ENCODE data around the gene GPR3.

Gene GPR3

DNA sequence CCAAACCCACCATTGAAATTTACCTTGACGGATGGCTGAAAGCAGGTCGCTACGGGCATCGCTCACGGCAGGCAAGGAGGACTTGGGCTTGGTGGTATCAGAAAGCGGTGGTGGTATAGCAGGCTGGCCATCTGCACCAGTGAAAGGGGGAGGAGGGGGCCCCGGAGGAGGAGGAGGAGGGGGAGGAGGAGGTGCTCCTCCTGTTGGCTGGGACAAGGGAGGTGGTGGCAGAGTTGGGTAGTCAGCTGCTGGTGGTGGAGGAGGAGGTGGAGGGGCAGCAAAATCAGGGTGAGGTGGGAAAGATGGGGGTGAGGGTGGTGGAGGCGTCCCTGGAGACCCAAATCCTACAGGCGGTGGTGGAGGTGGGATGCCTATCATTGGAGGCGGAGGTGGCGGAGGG, 17.2 kb downstream of the GPR3 start:
- Histone ChIP-seq H3K4me2 (ENCODE audit: low read length) (no peak overlapping the region), H3K79me2 (ENCODE audit: control insufficient read depth, insufficient read depth, low read length) (no peaks in the 10 kb centered on the region)

DNA sequence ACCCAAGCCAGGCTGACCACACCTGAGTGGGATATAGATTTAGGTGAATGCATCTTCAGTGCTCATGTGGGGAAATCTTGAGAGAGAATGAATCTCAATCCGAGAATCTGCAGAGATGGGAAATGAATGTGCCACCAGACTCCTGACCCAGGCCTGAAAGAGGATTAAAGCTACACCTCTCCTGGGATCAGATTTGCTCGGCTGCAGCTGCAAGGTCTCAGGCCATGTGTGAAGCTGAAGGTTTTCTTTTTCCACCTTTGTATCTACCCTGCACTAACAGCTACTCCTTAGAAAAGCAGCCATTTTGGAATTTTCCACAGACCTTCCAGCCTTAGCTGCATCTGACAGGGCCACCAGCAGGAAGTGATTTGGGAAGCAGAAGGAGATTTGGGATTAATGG, 18.3 kb downstream of the GPR3 start:
- Histone ChIP-seq H3K18ac (ENCODE audit: low read length) (no peak overlapping the region), H2BK15ac (replicated peaks; ENCODE audit: low read depth) (no peak overlapping the region), H3K79me2 (ENCODE audit: control insufficient read depth, insufficient read depth, low read length) (no peaks in the 10 kb centered on the region), H3K4me1 (ENCODE audit: control insufficient read depth, low read depth, low read length) (peaks cover 2% of the 10 kb centered on the region), H3K4me2 (ENCODE audit: low read length) (no peak overlapping the region), H2AK5ac (ENCODE audit: low read length) (no peak overlapping the region), H3K36me3 (ENCODE audit: control insufficient read depth, insufficient read depth, low read length) (peaks cover 14% of the 10 kb centered on the region), H3K56ac (ENCODE audit: low read length) (no peak overlapping the region), H3K4me3 (ENCODE audit: low read length) (no peak overlapping the region), H3K23ac (ENCODE audit: low read length) (no peak overlapping the region), H3K27ac (ENCODE audit: low read depth, low read length) (no peak overlapping the region), H4K5ac (ENCODE audit: low read length) (no peak overlapping the region), H4K8ac (ENCODE audit: low read depth, low read length) (no peak overlapping the region), H3K4ac (ENCODE audit: low read depth, low read length) (no peak overlapping the region), H2BK120ac (ENCODE audit: low read depth, low read length) (no peak overlapping the region), H2BK5ac (ENCODE audit: low read length) (no peak overlapping the region), H3K79me1 (ENCODE audit: low read length) (no peaks in the 10 kb centered on the region), H3K27me3 (ENCODE audit: insufficient read depth, low read length, poor library complexity) (no peaks in the 10 kb centered on the region), H3K9ac (ENCODE audit: low read length) (no peak overlapping the region)
- no CpG with 5 or more reads among the region's 2 CpGs for WGBS (ENCODE audit: extremely low coverage, insufficient coverage, low lambda C conversion rate)
- no peak for DNase-seq

More for the DNA sequence above, 17.2 kb downstream of the GPR3 start:
- Histone ChIP-seq H3K4me3 (ENCODE audit: low read length) (no peak overlapping the region), H3K9ac (ENCODE audit: low read length) (no peak overlapping the region), H3K36me3 (ENCODE audit: control insufficient read depth, insufficient read depth, low read length) (peaks cover 11% of the 10 kb centered on the region), H3K56ac (ENCODE audit: low read length) (peak overlapping the region; percentile 7), H2AK5ac (ENCODE audit: low read length) (no peak overlapping the region), H2BK120ac (ENCODE audit: low read depth, low read length) (no peak overlapping the region), H4K8ac (ENCODE audit: low read depth, low read length) (no peak overlapping the region), H3K23ac (ENCODE audit: low read length) (no peak overlapping the region), H2BK15ac (replicated peaks; ENCODE audit: low read depth) (no peak overlapping the region), H3K79me1 (ENCODE audit: low read length) (no peaks in the 10 kb centered on the region), H2BK5ac (ENCODE audit: low read length) (no peak overlapping the region), H4K5ac (ENCODE audit: low read length) (no peak overlapping the region), H3K18ac (ENCODE audit: low read length) (no peak overlapping the region), H3K4ac (ENCODE audit: low read depth, low read length) (no peak overlapping the region), H3K4me1 (ENCODE audit: control insufficient read depth, low read depth, low read length) (peaks cover 4% of the 10 kb centered on the region), H3K27me3 (ENCODE audit: insufficient read depth, low read length, poor library complexity) (no peaks in the 10 kb centered on the region), H3K27ac (ENCODE audit: low read depth, low read length) (no peak overlapping the region)
- no CpG with 5 or more reads among the region's 11 CpGs for WGBS (ENCODE audit: extremely low coverage, insufficient coverage, low lambda C conversion rate)
- no peak for DNase-seq

DNA sequence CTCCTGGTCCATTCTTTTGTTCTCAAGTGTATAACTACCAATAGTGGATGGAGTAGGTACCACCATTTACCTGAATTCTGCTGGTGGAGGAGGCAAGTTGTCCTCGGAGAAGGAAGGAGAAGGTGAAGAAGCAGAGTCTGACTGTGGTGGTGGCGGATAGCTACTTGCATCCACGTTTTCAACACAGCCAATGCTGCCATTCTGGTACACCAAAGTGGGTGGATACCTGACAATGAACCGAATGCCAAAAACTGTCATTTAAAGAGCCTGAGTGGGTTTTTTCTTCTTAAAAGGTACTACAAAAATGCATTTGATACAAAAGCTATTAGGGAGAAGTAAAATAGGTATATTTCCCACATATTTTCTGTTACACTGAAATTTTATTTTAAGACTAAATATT, 20.1 kb downstream of the GPR3 start:
- Histone ChIP-seq H2BK5ac (ENCODE audit: low read length) (no peak overlapping the region), H3K18ac (ENCODE audit: low read length) (no peak overlapping the region), H3K4me3 (ENCODE audit: low read length) (no peak overlapping the region), H3K56ac (ENCODE audit: low read length) (no peak overlapping the region), H3K36me3 (ENCODE audit: control insufficient read depth, insufficient read depth, low read length) (peaks cover 16% of the 10 kb centered on the region), H3K27me3 (ENCODE audit: insufficient read depth, low read length, poor library complexity) (no peaks in the 10 kb centered on the region), H4K8ac (ENCODE audit: low read depth, low read length) (no peak overlapping the region), H2AK5ac (ENCODE audit: low read length) (no peak overlapping the region), H3K4me2 (ENCODE audit: low read length) (no peak overlapping the region), H3K23ac (ENCODE audit: low read length) (no peak overlapping the region), H3K79me1 (ENCODE audit: low read length) (no peaks in the 10 kb centered on the region), H2BK15ac (replicated peaks; ENCODE audit: low read depth) (no peak overlapping the region), H3K9ac (ENCODE audit: low read length) (no peak overlapping the region), H2BK120ac (ENCODE audit: low read depth, low read length) (no peak overlapping the region), H4K5ac (ENCODE audit: low read length) (no peak overlapping the region), H3K79me2 (ENCODE audit: control insufficient read depth, insufficient read depth, low read length) (no peaks in the 10 kb centered on the region), H3K27ac (ENCODE audit: low read depth, low read length) (no peak overlapping the region), H3K4me1 (ENCODE audit: control insufficient read depth, low read depth, low read length) (no peaks in the 10 kb centered on the region), H3K4ac (ENCODE audit: low read depth, low read length) (no peak overlapping the region)
- DNase-seq = no peak
- no CpG with 5 or more reads among the region's 4 CpGs for WGBS (ENCODE audit: extremely low coverage, insufficient coverage, low lambda C conversion rate)

DNA sequence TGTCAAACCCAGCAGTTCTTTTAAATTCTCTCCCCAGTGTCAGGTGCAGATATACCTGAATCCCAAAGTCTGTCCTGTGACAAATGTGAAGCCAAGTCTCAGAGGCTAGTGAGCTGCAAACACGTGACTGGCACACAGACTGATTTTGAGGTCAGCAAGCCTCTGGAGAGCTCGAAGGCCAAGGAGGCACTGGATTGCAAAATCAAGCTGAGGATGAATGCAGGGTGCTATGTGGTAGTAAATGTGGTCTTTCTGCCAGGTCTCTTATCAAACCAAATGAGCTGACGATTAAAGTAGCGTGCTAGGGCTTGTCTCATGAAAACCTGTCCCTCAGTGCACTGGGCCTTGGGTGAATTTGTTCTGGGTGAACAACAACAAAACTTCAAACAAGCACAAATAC, 20.6 kb downstream of the GPR3 start:
- H3K4me1 ChIP-seq (ENCODE audit: control insufficient read depth, low read depth, low read length) = no peaks in the 10 kb centered on the region

DNA sequence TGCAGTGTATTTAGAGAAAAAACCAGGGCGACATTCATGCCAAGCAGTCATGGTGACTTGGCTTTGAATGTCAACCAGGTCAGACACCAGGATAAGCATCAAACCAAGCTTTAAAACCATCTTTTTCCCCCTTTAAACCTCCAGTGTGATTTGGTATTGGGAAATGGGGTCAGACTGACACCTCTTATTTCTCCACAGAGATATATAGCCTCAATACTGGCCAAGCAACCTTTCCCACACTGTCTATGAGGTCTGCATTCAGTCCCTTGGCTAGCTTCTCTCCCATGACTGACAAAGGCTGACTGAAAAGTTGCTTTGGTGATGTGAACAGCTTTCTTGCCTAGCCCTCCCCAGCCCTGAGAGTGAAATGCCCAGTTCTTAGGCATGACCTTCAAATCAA, 21.7 kb downstream of the GPR3 start:
- H3K36me3 ChIP-seq (ENCODE audit: control insufficient read depth, insufficient read depth, low read length) = peaks cover 16% of the 10 kb centered on the region
- H3K9ac ChIP-seq (ENCODE audit: low read length) = no peak overlapping the region
- H3K56ac ChIP-seq (ENCODE audit: low read length) = no peak overlapping the region
- H3K4me3 ChIP-seq (ENCODE audit: low read length) = no peak overlapping the region
- H2BK5ac ChIP-seq (ENCODE audit: low read length) = no peak overlapping the region
- H3K23ac ChIP-seq (ENCODE audit: low read length) = no peak overlapping the region
- no peaks in the 10 kb centered on the region for H3K79me1 ChIP-seq (ENCODE audit: low read length)
- no peak overlapping the region for H4K5ac ChIP-seq (ENCODE audit: low read length)
- H3K18ac ChIP-seq (ENCODE audit: low read length) = no peak overlapping the region
- H2BK15ac ChIP-seq (replicated peaks; ENCODE audit: low read depth) = no peak overlapping the region
- peaks cover 4% of the 10 kb centered on the region for H3K4me1 ChIP-seq (ENCODE audit: control insufficient read depth, low read depth, low read length)
- no peak overlapping the region for H2AK5ac ChIP-seq (ENCODE audit: low read length)
- no peak overlapping the region for H2BK120ac ChIP-seq (ENCODE audit: low read depth, low read length)
- DNase-seq = no peak
- no CpG with 5 or more reads among the region's 1 CpG for WGBS (ENCODE audit: extremely low coverage, insufficient coverage, low lambda C conversion rate)
- no peak overlapping the region for H3K27ac ChIP-seq (ENCODE audit: low read depth, low read length)
- no peak overlapping the region for H3K4me2 ChIP-seq (ENCODE audit: low read length)
- H3K27me3 ChIP-seq (ENCODE audit: insufficient read depth, low read length, poor library complexity) = no peaks in the 10 kb centered on the region
- H3K79me2 ChIP-seq (ENCODE audit: control insufficient read depth, insufficient read depth, low read length) = no peaks in the 10 kb centered on the region
- no peak overlapping the region for H3K4ac ChIP-seq (ENCODE audit: low read depth, low read length)
- H4K8ac ChIP-seq (ENCODE audit: low read depth, low read length) = no peak overlapping the region

More for the DNA sequence above, 20.6 kb downstream of the GPR3 start:
- Histone ChIP-seq H3K79me2 (ENCODE audit: control insufficient read depth, insufficient read depth, low read length) (no peaks in the 10 kb centered on the region), H3K79me1 (ENCODE audit: low read length) (no peaks in the 10 kb centered on the region), H3K27ac (ENCODE audit: low read depth, low read length) (no peak overlapping the region), H2BK120ac (ENCODE audit: low read depth, low read length) (no peak overlapping the region), H3K23ac (ENCODE audit: low read length) (no peak overlapping the region), H3K4me3 (ENCODE audit: low read length) (no peak overlapping the region), H4K5ac (ENCODE audit: low read length) (no peak overlapping the region), H3K56ac (ENCODE audit: low read length) (no peak overlapping the region), H3K4ac (ENCODE audit: low read depth, low read length) (no peak overlapping the region), H4K8ac (ENCODE audit: low read depth, low read length) (no peak overlapping the region), H2BK15ac (replicated peaks; ENCODE audit: low read depth) (no peak overlapping the region), H3K36me3 (ENCODE audit: control insufficient read depth, insufficient read depth, low read length) (peaks cover 17% of the 10 kb centered on the region), H3K27me3 (ENCODE audit: insufficient read depth, low read length, poor library complexity) (no peaks in the 10 kb centered on the region), H2BK5ac (ENCODE audit: low read length) (no peak overlapping the region), H2AK5ac (ENCODE audit: low read length) (no peak overlapping the region), H3K18ac (ENCODE audit: low read length) (no peak overlapping the region), H3K9ac (ENCODE audit: low read length) (no peak overlapping the region), H3K4me2 (ENCODE audit: low read length) (no peak overlapping the region)
- DNase-seq = no peak
- WGBS (ENCODE audit: extremely low coverage, insufficient coverage, low lambda C conversion rate) = no CpG with 5 or more reads among the region's 4 CpGs

DNA sequence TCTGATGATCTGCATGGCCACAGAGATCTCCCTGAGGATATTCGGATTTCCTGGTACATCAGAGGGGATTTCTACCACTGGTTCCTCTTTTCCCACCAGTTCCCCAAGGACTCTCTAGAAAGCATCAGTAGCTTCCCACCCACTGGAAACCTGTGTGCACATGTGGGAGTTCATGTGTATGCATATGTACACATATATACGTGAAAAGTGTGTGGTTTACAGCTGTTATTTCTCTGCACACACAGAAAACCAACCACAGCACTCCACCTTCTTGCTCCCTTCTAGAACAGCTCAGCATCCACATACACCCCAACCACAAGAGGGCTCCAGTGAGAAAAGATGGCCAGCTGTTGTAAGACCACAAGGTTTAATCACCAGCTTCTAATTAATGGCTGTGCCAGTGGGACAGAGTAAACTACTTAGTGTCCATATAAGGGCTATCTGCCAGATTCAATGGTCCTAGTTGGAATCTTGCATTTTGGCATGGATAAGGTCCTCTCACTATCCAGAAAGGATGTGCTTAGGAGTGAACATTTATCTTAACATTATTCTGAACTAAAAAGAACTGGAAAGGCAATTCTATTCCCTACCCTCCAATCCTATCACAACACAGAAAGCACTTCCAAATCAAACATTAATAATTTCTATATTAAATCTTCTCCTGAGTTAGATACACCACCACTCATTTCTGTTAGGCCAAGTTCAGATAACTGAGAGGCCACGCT, 24.1 kb downstream of the GPR3 start:
- no peak overlapping the region for H2AK5ac ChIP-seq (ENCODE audit: low read length)
- WGBS (ENCODE audit: extremely low coverage, insufficient coverage, low lambda C conversion rate) = no CpG with 5 or more reads among the region's 3 CpGs
- H3K79me1 ChIP-seq (ENCODE audit: low read length) = no peaks in the 10 kb centered on the region
- no peak overlapping the region for H3K56ac ChIP-seq (ENCODE audit: low read length)
- H3K27ac ChIP-seq (ENCODE audit: low read depth, low read length) = no peak overlapping the region
- DNase-seq = peak; percentile 90
- H3K23ac ChIP-seq (ENCODE audit: low read length) = no peak overlapping the region
- H3K4me3 ChIP-seq (ENCODE audit: low read length) = no peak overlapping the region
- no peak overlapping the region for H3K9ac ChIP-seq (ENCODE audit: low read length)
- H3K36me3 ChIP-seq (ENCODE audit: control insufficient read depth, insufficient read depth, low read length) = peaks cover 9% of the 10 kb centered on the region
- H2BK120ac ChIP-seq (ENCODE audit: low read depth, low read length) = no peak overlapping the region
- H4K5ac ChIP-seq (ENCODE audit: low read length) = no peak overlapping the region
- peaks cover 4% of the 10 kb centered on the region for H3K4me1 ChIP-seq (ENCODE audit: control insufficient read depth, low read depth, low read length)
- H4K8ac ChIP-seq (ENCODE audit: low read depth, low read length) = no peak overlapping the region
- no peaks in the 10 kb centered on the region for H3K27me3 ChIP-seq (ENCODE audit: insufficient read depth, low read length, poor library complexity)
- no peak overlapping the region for H3K4ac ChIP-seq (ENCODE audit: low read depth, low read length)
- no peak overlapping the region for H2BK5ac ChIP-seq (ENCODE audit: low read length)
- no peak overlapping the region for H3K18ac ChIP-seq (ENCODE audit: low read length)
- H2BK15ac ChIP-seq (replicated peaks; ENCODE audit: low read depth) = no peak overlapping the region
- H3K4me2 ChIP-seq (ENCODE audit: low read length) = no peak overlapping the region
- H3K79me2 ChIP-seq (ENCODE audit: control insufficient read depth, insufficient read depth, low read length) = no peaks in the 10 kb centered on the region
